ENCODE data around the gene MYL6.

MYL6 gene

DNA sequence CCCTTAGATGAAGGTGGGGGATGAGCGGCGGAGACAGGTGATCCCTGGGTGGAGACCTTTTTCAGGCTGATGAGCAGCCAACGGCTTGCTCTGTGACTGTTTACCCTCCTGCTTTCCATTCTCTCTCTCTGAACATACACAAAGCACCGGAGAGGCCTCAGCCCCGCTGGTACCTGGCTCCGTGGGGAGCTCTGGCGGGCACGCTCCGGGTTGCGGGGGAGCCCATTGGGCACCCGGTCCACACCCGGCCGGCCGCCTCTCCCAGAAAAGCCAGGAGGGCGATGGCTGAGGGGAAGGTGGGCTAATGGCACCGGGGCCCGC, 30.6 kb downstream of the MYL6 start:
- DNase-seq (ENCODE audit: extremely low read depth, low read depth) = no peak
- no peak for TF ChIP-seq CTCF (IDR thresholded peaks at IDR 0.05; ENCODE audit: low read depth, low read length)

DNA sequence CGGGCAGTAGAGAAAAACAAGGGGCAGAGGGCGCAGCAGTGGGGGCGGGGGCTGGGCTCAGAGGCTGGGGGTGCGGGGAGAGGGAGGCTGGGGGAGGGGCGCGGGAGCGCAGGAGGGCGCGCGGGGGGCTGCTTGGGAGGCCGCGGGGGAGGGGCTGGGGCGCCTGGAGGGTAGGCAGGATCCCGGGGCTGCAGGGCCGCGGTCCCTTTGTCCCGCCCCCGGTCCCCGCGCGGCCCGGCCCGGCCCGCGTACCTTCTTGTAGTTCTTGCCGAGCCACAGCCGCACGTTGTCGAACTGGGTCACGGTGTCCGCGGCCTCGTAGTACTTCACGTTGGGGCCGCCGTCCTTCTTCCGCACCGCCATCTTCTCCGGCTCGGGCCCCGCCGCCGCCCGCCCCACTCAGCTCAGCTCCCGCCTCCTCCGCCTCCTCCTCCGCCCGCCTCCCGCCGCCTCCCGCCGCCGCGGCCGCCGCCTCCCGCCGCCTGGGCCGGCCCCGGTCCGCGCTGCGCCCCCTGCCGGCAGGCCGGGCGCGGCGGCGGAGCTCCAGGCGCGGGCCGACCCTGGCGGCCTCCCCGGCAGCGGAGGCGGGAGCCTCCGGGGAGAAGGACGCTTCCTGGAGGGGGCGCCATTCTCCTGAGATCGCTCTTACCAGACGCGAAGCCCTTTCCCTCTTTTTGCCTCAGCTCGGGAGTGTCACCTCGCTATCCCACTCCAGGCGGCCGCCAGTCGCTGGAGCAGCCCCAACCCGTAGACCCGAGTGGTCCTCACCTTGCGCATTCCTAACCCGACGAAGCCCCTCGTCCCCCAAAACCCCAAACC, 31.1 kb downstream of the MYL6 start, which contains the start of gene SMARCC2:
TSS of gene SMARCC2 (minus strand) at position 385 of the 819 bp plus-strand sequence. CDS start at position 363, 22 bp downstream.
- peak; percentile 67 for DNase-seq (ENCODE audit: extremely low read depth, low read depth)
- TF ChIP-seq CTCF (IDR thresholded peaks at IDR 0.05; ENCODE audit: low read depth, low read length) = peak; percentile 51

DNA sequence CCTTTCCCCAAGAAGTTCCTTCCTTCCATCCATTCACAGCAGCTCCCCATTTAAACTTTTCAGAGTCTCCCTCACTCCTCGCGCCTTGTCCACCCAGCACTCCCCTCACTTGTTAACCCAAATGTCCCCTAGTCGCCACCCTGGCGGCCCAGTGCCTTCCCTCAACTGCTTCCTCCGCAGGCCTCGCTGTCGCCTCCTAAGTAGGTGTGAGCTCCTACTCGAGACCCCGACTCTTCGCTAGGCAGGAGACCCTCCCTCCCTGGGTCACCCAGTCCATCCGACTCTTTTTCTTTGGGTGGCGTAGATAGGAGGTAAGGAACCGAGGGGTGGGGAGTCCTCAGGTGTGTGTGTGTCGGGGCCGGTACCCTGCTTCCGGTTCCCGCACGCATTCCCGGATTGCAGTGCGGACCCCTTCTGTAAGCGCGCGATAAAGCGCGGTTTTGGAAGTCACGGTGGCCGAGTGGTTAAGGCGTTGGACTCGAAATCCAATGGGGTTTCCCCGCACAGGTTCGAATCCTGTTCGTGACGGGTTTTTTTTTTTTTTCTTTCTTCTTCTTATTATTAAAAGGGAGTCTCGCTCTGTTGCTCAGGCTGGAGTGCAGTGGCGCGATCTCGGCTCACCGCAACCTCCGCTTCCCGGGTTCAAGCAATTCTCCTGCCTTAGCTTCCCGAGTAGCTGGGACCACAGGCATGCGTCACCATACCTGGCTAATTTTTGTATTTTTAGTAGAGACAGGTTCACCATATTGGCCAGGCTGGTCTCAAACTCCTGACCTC, 31.9 kb downstream of the MYL6 start:
- DNase-seq (ENCODE audit: extremely low read depth, low read depth) = peak; percentile 69
- TF ChIP-seq CTCF (IDR thresholded peaks at IDR 0.05; ENCODE audit: low read depth, low read length) = no peak

DNA sequence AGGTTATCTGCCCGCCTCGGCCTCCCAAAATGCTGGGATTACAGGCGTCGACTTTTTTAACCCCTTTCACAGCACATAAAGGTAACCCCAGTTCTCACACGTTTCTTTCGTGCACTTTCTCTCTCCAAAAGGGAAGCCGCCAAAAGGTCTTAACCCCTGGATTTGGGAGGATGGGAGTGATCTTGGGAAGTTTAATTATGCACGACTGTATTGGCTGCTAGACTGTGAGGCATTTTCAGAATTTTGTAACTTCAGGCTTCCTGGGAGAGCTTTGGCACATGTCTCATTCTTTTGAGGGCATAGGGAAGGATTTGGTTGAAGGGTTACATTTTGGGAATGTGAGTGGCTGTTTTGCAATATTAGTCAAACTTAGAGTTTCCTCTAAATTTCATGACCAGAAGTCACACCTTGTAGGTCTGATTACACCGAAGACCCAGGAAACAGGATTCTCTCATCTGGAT, 32.6 kb downstream of the MYL6 start:
- TF ChIP-seq CTCF (IDR thresholded peaks at IDR 0.05; ENCODE audit: low read depth, low read length) = no peak
- no peak for DNase-seq (ENCODE audit: extremely low read depth, low read depth)

DNA sequence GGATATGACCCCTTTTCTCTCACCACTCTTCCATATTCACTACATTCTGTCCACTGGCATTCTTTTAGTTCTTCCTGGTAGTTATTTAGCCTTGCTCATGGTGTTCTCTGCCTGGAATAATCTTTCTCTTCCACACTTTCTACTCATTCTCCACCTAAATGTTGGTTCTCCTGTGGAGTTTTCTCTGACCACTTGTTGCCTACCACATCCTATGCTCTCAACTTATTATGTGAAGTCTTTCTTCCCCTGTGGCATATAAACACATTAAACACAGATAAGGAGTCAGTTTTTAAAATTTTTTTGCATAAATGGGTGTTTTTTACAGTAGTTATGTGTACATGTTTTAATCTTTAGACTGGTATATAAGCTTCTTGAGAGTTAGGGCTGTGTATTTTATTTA, 34.4 kb downstream of the MYL6 start:
- TF ChIP-seq CTCF (IDR thresholded peaks at IDR 0.05; ENCODE audit: low read depth, low read length) = no peak
- no peak for DNase-seq (ENCODE audit: extremely low read depth, low read depth)

DNA sequence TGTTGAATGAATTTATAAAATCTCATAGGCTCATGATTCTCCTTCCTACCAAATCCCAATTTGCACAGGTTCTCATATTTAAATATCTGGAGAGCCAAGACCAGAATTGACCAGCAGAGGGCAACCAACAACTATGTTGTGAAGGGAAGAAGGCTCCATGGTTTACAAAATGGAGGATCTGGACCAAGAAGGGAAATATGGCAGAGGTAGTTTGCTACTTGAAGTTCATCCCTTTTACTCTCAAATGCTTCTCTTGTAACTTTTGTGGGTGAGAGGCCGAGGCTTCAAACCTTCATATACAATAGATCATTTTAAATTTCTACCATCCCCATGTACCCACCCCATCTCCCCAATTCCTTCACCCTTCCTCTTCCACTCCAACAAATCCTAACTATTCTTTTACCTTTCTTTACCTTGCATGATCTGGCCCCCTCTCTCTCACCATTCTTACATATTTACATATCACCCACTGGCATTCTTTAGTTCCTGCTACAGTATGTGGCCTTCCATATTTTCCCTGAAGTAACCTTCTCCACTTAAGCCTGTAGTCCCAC, 34.9 kb downstream of the MYL6 start:
- DNase-seq (ENCODE audit: extremely low read depth, low read depth) = peak; percentile 67
- peak; percentile 78 for TF ChIP-seq CTCF (IDR thresholded peaks at IDR 0.05; ENCODE audit: low read depth, low read length)

DNA sequence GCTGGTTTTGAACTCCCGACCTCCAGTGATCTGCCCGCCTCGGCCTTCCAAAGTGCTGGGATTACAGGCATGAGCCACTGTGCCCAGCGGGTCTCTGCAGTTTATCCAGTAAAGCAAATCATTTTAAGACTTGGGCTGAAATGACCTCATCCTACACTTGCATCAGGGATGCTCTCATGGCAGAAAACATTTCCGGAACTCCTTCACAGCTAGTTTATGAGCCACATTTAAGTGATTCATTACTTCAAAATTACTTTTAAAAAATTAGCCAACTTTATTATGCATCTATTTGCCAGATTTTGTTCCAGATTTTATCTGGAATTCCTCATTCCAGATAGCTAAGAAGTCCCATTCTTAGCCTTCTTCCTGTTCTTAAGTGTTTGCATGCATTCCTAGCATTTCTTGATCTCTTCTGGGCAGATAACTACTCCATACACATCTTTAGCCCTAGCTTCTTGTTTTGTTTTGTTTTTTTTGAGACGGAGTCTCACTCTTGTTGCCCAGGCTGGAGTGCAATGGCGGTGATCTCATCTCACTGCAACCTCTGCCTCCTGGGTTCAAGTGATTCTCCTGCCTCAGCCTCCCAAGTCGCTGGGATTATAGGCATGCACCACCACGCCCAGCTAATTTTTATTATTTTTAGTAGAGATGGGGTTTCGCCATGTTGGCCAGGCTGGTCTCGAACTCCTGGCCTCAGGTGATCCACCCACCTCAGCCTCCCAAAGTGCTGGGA, 38.8 kb downstream of the MYL6 start:
- DNase-seq (ENCODE audit: extremely low read depth, low read depth) = peak; percentile 63
